DND-41 (cell line): ENCODE data around the gene MACC1.

Experiments
- ATAC-seq: fragments of 200-7000 bp; cut with Tn5 transposase; 3 replicates; pipeline ENCODE4 v1.9.1; 2021; ENCODE audit warnings: low read depth; ENCODE audit not compliant: insufficient read depth
- DNase-seq: peaks from one replicate; pipeline ENCODE4 v3.0.0-alpha.2; 2020
- H2AFZ ChIP-seq: 2 replicates; pipeline ENCODE4 v1.6.0; 2012; ENCODE audit warnings: low read depth, low read length
- H3K27ac ChIP-seq: 2 replicates; pipeline ENCODE4 v1.5.1; 2012; ENCODE audit warnings: low read length, inconsistent platforms
- H3K27me3 ChIP-seq: fragments of 200-600 bp; sonication (generic); 2 replicates; pipeline ENCODE4 v1.6.0; 2012; ENCODE audit warnings: low read length, mild to moderate bottlenecking, inconsistent platforms; ENCODE audit not compliant: insufficient read depth, poor library complexity
- H3K36me3 ChIP-seq: 2 replicates; pipeline ENCODE4 v1.5.1; 2012; ENCODE audit warnings: low read length, inconsistent platforms; ENCODE audit not compliant: insufficient read depth
- H3K4me1 ChIP-seq: 2 replicates; pipeline ENCODE4 v1.5.1; 2012; ENCODE audit warnings: mild to moderate bottlenecking, low read length; ENCODE audit not compliant: insufficient read depth
- H3K4me2 ChIP-seq: 2 replicates; pipeline ENCODE4 v1.6.0; 2012; ENCODE audit warnings: mild to moderate bottlenecking, moderate library complexity, low read length, inconsistent platforms; ENCODE audit not compliant: insufficient read depth
- H3K4me3 ChIP-seq, 2 experiments: fragments of 200-600 bp in 1 of 2; shearing (Covaris generic) in 1 of 2; 2 replicates each; pipeline ENCODE4 v1.5.1; 2012 to 2016; ENCODE audit warnings: inconsistent platforms in 2 of 2, low read length in 2 of 2, mild to moderate bottlenecking in 2 of 2, low read depth in 1 of 2, moderate library complexity in 1 of 2
- H3K79me2 ChIP-seq: 2 replicates; pipeline ENCODE4 v1.6.0; 2012; ENCODE audit warnings: low read length, inconsistent platforms; ENCODE audit not compliant: insufficient read depth
- H3K9ac ChIP-seq: 2 replicates; pipeline ENCODE4 v1.6.0; 2012; ENCODE audit warnings: low read depth, mild to moderate bottlenecking, inconsistent platforms, low read length, moderate library complexity
- H3K9me3 ChIP-seq: 2 replicates; pipeline ENCODE4 v1.5.1; 2012; ENCODE audit warnings: low read length, moderate library complexity, mild to moderate bottlenecking, inconsistent platforms; ENCODE audit not compliant: insufficient read depth, severe bottlenecking
- H4K20me1 ChIP-seq: 2 replicates; pipeline ENCODE4 v1.6.0; 2012; ENCODE audit warnings: low read length; ENCODE audit not compliant: insufficient read depth
- EZH2 ChIP-seq: IDR thresholded peaks from 3 replicates; pipeline ENCODE4 v1.6.1; 2012; ENCODE audit warnings: borderline replicate concordance, low read depth, mild to moderate bottlenecking, moderate library complexity, low read length, inconsistent platforms; ENCODE audit not compliant: severe bottlenecking
- TF ChIP-seq, protein P1 (sequence below): IDR thresholded peaks from 2 replicates; pipeline ENCODE4 v1.5.1; 2012; ENCODE audit warnings: borderline replicate concordance, low read length, moderate library complexity, mild to moderate bottlenecking; ENCODE audit not compliant: poor library complexity, severe bottlenecking; ENCODE audit errors: extremely low read depth

Gene MACC1

DNA sequence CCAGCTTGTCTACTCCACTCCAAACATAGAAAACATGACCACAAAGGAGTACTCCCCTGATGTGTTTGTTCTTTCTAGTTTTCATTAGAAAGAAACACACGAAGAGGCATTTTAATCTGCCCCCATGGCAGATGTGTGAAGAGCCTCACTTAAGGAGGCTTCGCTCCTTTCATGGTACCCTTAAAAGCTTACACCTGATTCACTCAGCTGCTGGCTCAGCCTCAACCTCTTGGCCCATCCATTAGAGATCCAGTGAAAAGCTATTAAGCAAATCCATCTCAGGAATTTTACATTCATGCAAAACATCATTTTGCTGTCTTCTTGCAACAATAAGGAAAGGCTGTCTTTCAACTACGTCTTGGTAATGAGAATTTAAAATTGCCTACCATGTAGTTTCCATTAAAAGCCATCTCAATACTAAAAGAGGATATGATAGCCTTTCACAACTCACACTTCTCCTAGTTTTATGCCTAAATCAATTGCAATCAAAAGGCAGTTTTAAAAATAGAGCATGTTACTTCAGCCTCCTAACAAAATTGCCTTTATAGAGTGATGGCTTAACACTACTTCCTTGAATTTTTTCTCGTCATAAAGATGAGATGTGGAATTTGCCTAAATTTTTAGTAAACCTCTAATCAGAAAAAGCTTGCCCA, 22.7 kb downstream of the MACC1 start:
- Histone ChIP-seq H3K4me3 (no peak overlapping the region), H2AFZ (no peak overlapping the region), H3K4me1 (no peaks in the 10 kb centered on the region), H3K9ac (no peak overlapping the region), H3K27me3 (no peaks in the 10 kb centered on the region), H3K79me2 (no peaks in the 10 kb centered on the region), H3K36me3 (no peaks in the 10 kb centered on the region), H3K27ac (no peak overlapping the region), H4K20me1 (no peaks in the 10 kb centered on the region), H3K4me2 (no peak overlapping the region), H3K9me3 (no peaks in the 10 kb centered on the region)
- no peak for DNase-seq
- TF ChIP-seq EZH2: no peak
- TF ChIP-seq, protein P1, sequence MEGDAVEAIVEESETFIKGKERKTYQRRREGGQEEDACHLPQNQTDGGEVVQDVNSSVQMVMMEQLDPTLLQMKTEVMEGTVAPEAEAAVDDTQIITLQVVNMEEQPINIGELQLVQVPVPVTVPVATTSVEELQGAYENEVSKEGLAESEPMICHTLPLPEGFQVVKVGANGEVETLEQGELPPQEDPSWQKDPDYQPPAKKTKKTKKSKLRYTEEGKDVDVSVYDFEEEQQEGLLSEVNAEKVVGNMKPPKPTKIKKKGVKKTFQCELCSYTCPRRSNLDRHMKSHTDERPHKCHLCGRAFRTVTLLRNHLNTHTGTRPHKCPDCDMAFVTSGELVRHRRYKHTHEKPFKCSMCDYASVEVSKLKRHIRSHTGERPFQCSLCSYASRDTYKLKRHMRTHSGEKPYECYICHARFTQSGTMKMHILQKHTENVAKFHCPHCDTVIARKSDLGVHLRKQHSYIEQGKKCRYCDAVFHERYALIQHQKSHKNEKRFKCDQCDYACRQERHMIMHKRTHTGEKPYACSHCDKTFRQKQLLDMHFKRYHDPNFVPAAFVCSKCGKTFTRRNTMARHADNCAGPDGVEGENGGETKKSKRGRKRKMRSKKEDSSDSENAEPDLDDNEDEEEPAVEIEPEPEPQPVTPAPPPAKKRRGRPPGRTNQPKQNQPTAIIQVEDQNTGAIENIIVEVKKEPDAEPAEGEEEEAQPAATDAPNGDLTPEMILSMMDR: no peak
- no peak for ATAC-seq

DNA sequence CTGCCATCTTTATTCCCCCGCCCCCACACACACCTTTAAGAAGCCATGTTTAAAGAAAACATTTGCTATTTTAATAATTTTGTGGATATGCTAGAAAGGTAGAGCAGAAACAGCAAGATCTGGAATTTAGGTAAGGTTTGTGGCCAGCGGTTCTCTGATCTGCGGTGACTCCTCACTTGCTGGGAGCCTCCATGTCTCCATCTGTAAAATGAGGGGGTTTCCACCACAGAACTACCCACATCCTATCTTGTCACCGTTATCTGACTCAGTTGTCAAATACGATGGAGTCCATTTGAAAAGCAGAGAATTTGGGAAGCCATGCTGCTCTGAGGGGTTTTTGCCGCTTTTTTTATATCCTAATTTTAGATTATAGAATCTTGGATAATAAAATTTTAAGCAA, 23.3 kb downstream of the MACC1 start:
- no peaks in the 10 kb centered on the region for H3K4me1 ChIP-seq
- no peaks in the 10 kb centered on the region for H3K79me2 ChIP-seq
- no peaks in the 10 kb centered on the region for H3K9me3 ChIP-seq
- DNase-seq (no peak), ATAC-seq (no peak)
- H3K4me3 ChIP-seq: no peak overlapping the region
- H3K9ac ChIP-seq: no peak overlapping the region
- H3K4me2 ChIP-seq: no peak overlapping the region
- H3K36me3 ChIP-seq: no peaks in the 10 kb centered on the region
- no peak for TF ChIP-seq EZH2
- TF ChIP-seq, protein P1: no peak
- H3K27me3 ChIP-seq: no peaks in the 10 kb centered on the region
- H3K27ac ChIP-seq: no peak overlapping the region
- no peak overlapping the region for H2AFZ ChIP-seq
- H4K20me1 ChIP-seq: no peaks in the 10 kb centered on the region

- no peak overlapping the region for H3K4me2 ChIP-seq
- no peaks in the 10 kb centered on the region for H3K9me3 ChIP-seq
- no peaks in the 10 kb centered on the region for H3K27me3 ChIP-seq
- ATAC-seq: no peak
- DNase-seq: no peak
- H4K20me1 ChIP-seq: no peaks in the 10 kb centered on the region
- no peak overlapping the region for H2AFZ ChIP-seq
- no peaks in the 10 kb centered on the region for H3K36me3 ChIP-seq
- H3K27ac ChIP-seq: no peak overlapping the region
- H3K4me3 ChIP-seq: no peak overlapping the region
- H3K4me1 ChIP-seq: no peaks in the 10 kb centered on the region
- no peak overlapping the region for H3K9ac ChIP-seq
- no peaks in the 10 kb centered on the region for H3K79me2 ChIP-seq
- TF ChIP-seq EZH2: no peak
- TF ChIP-seq, protein P1: no peak
Observed at GRCh38 chr7:20193242-20193777, 23.9 kb downstream of the MACC1 start.
